CD14-positive monocyte (primary cell): ENCODE measurements around the gene SMG6. TPM values are rescaled to one million over a fixed set of nuclear protein-coding genes. Genes with fewer than 3 reads are reported as not detected.

Source experiments
- DNase-seq, 3 donors: peaks; one replicate each; pipeline ENCODE4 v3.0.0-alpha.2; 2011 to 2022
- H2AFZ ChIP-seq: 2 replicates; pipeline ENCODE4 v1.6.0; 2012; ENCODE audit warnings: mild to moderate bottlenecking, low read depth, low read length, inconsistent platforms; ENCODE audit not compliant: insufficient read depth, poor library complexity, severe bottlenecking
- H3K27ac ChIP-seq, 2 donors: 1 replicate in 1 of 2; 2 replicates in 1 of 2; pipeline ENCODE4 v1.5.1; 2012 to 2013; ENCODE audit warnings: low read length in 2 of 2, control low read depth in 1 of 2, inconsistent platforms in 1 of 2, low read depth in 1 of 2, mild to moderate bottlenecking in 1 of 2
- H3K27me3 ChIP-seq, 2 donors: one replicate each; pipeline versions ENCODE4 v1.6.0 to v1.6.1; 2011 to 2013; ENCODE audit warnings: low read length in 2 of 2; ENCODE audit not compliant: control insufficient read depth in 2 of 2, insufficient read depth in 2 of 2
- H3K36me3 ChIP-seq, 2 donors: replicated peaks in 1 of 2; 1 replicate in 1 of 2; 2 replicates in 1 of 2; pipeline versions ENCODE4 v1.5.1 to v1.6.1; 2012 to 2013; ENCODE audit warnings: low read length in 2 of 2, control low read depth in 1 of 2, inconsistent platforms in 1 of 2, mild to moderate bottlenecking in 1 of 2; ENCODE audit not compliant: insufficient read depth in 2 of 2, control insufficient read depth in 1 of 2
- H3K4me1 ChIP-seq, 2 donors: 1 replicate in 1 of 2; 2 replicates in 1 of 2; pipeline versions ENCODE4 v1.5.1 to v1.6.1; 2012 to 2013; ENCODE audit warnings: low read length in 2 of 2, control low read depth in 1 of 2, inconsistent platforms in 1 of 2, mild to moderate bottlenecking in 1 of 2, moderate library complexity in 1 of 2; ENCODE audit not compliant: insufficient read depth in 2 of 2, control insufficient read depth in 1 of 2
- H3K4me2 ChIP-seq: replicated peaks from 2 replicates; pipeline ENCODE3; 2012; ENCODE audit warnings: low read length, moderate library complexity, mild to moderate bottlenecking; ENCODE audit not compliant: poor library complexity, severe bottlenecking; ENCODE audit errors: extremely low read depth
- H3K4me3 ChIP-seq, 3 experiments: fragments of 200-600 bp in 1 of 3; sonication (generic) in 1 of 3; replicated peaks in 1 of 3; 1 replicate in 2 of 3; 2 replicates in 1 of 3; pipeline ENCODE4 v1.5.1; 2011 to 2013; ENCODE audit warnings: low read length in 3 of 3, mild to moderate bottlenecking in 3 of 3, control low read depth in 2 of 3, low read depth in 2 of 3, inconsistent platforms in 1 of 3, moderate library complexity in 1 of 3
- H3K79me2 ChIP-seq: 2 replicates; pipeline ENCODE4 v1.6.0; 2012; ENCODE audit warnings: mild to moderate bottlenecking, control low read depth, inconsistent platforms, low read length, moderate library complexity; ENCODE audit not compliant: insufficient read depth
- H3K9ac ChIP-seq: 2 replicates; pipeline ENCODE4 v1.6.0; 2017; ENCODE audit warnings: low read length, mild to moderate bottlenecking; ENCODE audit not compliant: insufficient read depth, poor library complexity, severe bottlenecking
- H3K9me3 ChIP-seq, 2 donors: replicated peaks in 1 of 2; 1 replicate in 1 of 2; 2 replicates in 1 of 2; pipeline versions ENCODE4 v1.5.1 to v1.6.1; 2012 to 2013; ENCODE audit warnings: low read length in 2 of 2, control low read depth in 1 of 2; ENCODE audit not compliant: control insufficient read depth in 1 of 2, insufficient read depth in 1 of 2
- H4K20me1 ChIP-seq: 2 replicates; pipeline ENCODE4 v1.6.0; 2012; ENCODE audit warnings: mild to moderate bottlenecking, low read length, control low read depth, moderate library complexity; ENCODE audit not compliant: insufficient read depth
- H3K27ac Mint-ChIP-seq, 7 donors: one replicate each; pipeline ENCODE4 v1.8.0; 2020; ENCODE audit warnings: mild to moderate bottlenecking in 7 of 7, mixed read lengths in 7 of 7, moderate library complexity in 6 of 7, inconsistent platforms in 2 of 7
- H3K27me3 Mint-ChIP-seq, 3 donors: one replicate each; pipeline ENCODE4 v1.8.0; 2021 to 2022; ENCODE audit warnings: low read depth in 3 of 3, mild to moderate bottlenecking in 3 of 3, mixed read lengths in 3 of 3, moderate library complexity in 3 of 3, inconsistent platforms in 1 of 3
- H3K36me3 Mint-ChIP-seq, 2 donors: one replicate each; pipeline ENCODE4 v1.8.0; 2020; ENCODE audit warnings: mixed read lengths in 2 of 2, inconsistent platforms in 1 of 2, mild to moderate bottlenecking in 1 of 2
- H3K4me1 Mint-ChIP-seq: one replicate; pipeline ENCODE4 v1.8.0; 2020; ENCODE audit warnings: mild to moderate bottlenecking, mixed read lengths
- H3K4me3 Mint-ChIP-seq, 2 donors: one replicate each; pipeline ENCODE4 v1.8.0; 2020; ENCODE audit warnings: mild to moderate bottlenecking in 2 of 2, mixed read lengths in 2 of 2, moderate library complexity in 1 of 2
- H3K9me3 Mint-ChIP-seq, 7 donors: one replicate each; pipeline ENCODE4 v1.8.0; 2020 to 2022; ENCODE audit warnings: mixed read lengths in 7 of 7, mild to moderate bottlenecking in 6 of 7, moderate library complexity in 6 of 7, inconsistent platforms in 2 of 7
- CTCF ChIP-seq: fragments of 200-600 bp; IDR thresholded peaks from one replicate; pipeline ENCODE4 v1.8.0; 2022; ENCODE audit warnings: antibody characterized with exemption, mild to moderate bottlenecking
- WGBS: methylation state at CpG from one replicate; pipeline ENCODE4 v1.1.5; 2013; ENCODE audit warnings: missing lambda C conversion rate; ENCODE audit not compliant: insufficient coverage; 5-methylcytosine and 5-hydroxymethylcytosine counted together
- intact Hi-C, 2 donors: fragments of 100-400 bp; cut with micrococcal nuclease; formaldehyde crosslinking; loops; one replicate each; pipeline versions ENCODE4 v1.15.0 to v1.15.1; 2023
- polyA plus RNA-seq, 3 donors: library from polyadenylated mRNA; depleted of rRNA in 1 of 3; unstranded in 2 of 3; stranded (reverse) in 1 of 3; fragments of 300-500 nt in 2 of 3; fragments of >200 nt in 1 of 3; fragmentation: Illumina TruSeq in 2 of 3; gene quantifications; 1 replicate in 2 of 3; 2 replicates in 1 of 3; pipeline ENCODE4 v1.2.3, GENCODE V29; 2012 to 2021

The SMG6 gene
- polyA plus RNA-seq, 3 donors: 0.67 to 7.1 (median 1.1) TPM

DNA sequence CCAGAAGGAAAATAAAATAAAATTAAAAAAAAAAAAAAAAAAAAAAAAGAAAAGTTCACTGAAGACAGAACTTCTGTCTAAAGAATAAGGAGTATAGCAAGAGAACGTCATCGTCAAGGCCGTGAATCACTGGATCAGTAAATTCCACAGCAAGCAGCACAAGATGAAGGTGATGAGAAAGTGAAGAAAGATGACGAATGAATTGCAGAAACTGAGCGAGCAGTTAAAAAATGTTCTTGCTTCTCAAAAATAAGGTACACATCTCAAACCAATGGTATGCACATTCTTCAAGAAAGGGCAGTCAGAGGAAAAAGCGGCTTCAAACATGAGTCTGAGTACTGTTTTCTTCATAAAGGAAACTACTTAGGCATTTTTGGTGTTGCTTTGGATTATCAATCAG, 104.7 kb downstream of the SMG6 start:
- no peaks in the 10 kb centered on the region for H3K9me3 Mint-ChIP-seq

GRCh38 chr17:2197271-2197670, 106.3 kb downstream of the SMG6 start:
- H3K9ac ChIP-seq: no peak overlapping the region
- H3K36me3 Mint-ChIP-seq: peaks cover 22 to 25% of the 10 kb centered on the region in 2 donors
- no peak overlapping the region for H3K27ac ChIP-seq
- no peak for DNase-seq
- H3K9me3 ChIP-seq: no peaks in the 10 kb centered on the region
- no peaks in the 10 kb centered on the region for H3K27me3 ChIP-seq
- peaks cover 13% of the 10 kb centered on the region for H3K4me1 Mint-ChIP-seq
- H3K4me3 ChIP-seq: no peak overlapping the region
- peaks cover 7 to 25% of the 10 kb centered on the region in 2 donors for H3K36me3 ChIP-seq
- peaks cover 0 to 4% (median 3%) of the 10 kb centered on the region in 3 donors for H3K27me3 Mint-ChIP-seq
- no peak for TF ChIP-seq CTCF
- H4K20me1 ChIP-seq: no peaks in the 10 kb centered on the region
- no peak overlapping the region for H3K27ac Mint-ChIP-seq
- H2AFZ ChIP-seq: no peak overlapping the region
- WGBS: no CpG with 5 or more reads among the region's 6 CpGs
- no peaks in the 10 kb centered on the region for H3K4me1 ChIP-seq
- no peaks in the 10 kb centered on the region for H3K79me2 ChIP-seq
- H3K4me3 Mint-ChIP-seq: no peak overlapping the region
- no peak overlapping the region for H3K4me2 ChIP-seq
- intact Hi-C loops: no loop called here
- no peaks in the 10 kb centered on the region for H3K9me3 Mint-ChIP-seq

More for the DNA sequence above, 104.7 kb downstream of the SMG6 start:
- Histone ChIP-seq H3K27me3 (no peaks in the 10 kb centered on the region), H3K9ac (no peak overlapping the region), H4K20me1 (no peaks in the 10 kb centered on the region), H3K79me2 (no peaks in the 10 kb centered on the region), H3K4me2 (no peak overlapping the region), H3K9me3 (no peaks in the 10 kb centered on the region), H2AFZ (no peak overlapping the region), H3K36me3 (peaks cover 8 to 21% of the 10 kb centered on the region in 2 donors), H3K4me1 (no peaks in the 10 kb centered on the region), H3K4me3 (no peak overlapping the region), H3K27ac (no peak overlapping the region)
- Mint-ChIP-seq H3K4me1 (peaks cover 4% of the 10 kb centered on the region), H3K27ac (no peak overlapping the region), H3K27me3 (peaks cover 0 to 3% (median 2%) of the 10 kb centered on the region in 3 donors), H3K4me3 (no peak overlapping the region), H3K36me3 (peaks cover 24 to 25% of the 10 kb centered on the region in 2 donors)
- DNase-seq: no peak
- WGBS: 97% methylated on average over 3 of the region's 6 CpGs
- intact Hi-C loops: no loop called here
- TF ChIP-seq CTCF: no peak
